GM19099 (cell line): ENCODE data around the gene HNF1A.

Source experiments
- POLR2A ChIP-seq: IDR thresholded peaks from 3 replicates; pipeline ENCODE4 v1.6.1; 2011; ENCODE audit warnings: low read depth; ENCODE audit not compliant: insufficient read length; ENCODE audit errors: extremely low read depth

HNF1A gene

DNA sequence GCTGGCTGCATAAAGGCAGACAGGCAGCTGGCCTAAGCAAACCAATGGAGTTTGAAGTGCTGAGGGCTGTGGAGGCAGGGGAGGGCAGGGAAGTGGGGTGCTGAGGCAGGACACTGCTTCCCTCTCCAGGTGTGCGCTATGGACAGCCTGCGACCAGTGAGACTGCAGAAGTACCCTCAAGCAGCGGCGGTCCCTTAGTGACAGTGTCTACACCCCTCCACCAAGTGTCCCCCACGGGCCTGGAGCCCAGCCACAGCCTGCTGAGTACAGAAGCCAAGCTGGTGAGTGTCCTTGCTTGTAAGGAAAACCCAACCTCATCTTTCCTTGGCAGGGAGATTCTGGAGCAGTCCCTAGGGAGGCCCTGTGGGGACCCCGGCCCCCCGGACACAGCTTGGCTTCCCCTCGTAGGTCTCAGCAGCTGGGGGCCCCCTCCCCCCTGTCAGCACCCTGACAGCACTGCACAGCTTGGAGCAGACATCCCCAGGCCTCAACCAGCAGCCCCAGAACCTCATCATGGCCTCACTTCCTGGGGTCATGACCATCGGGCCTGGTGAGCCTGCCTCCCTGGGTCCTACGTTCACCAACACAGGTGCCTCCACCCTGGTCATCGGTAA is 17.9 kb downstream of the HNF1A start:
- TF ChIP-seq POLR2A = no peak

GRCh38 chr12:120997448-120997847 is 19.1 kb downstream of the HNF1A start:
- TF ChIP-seq POLR2A = no peak

DNA sequence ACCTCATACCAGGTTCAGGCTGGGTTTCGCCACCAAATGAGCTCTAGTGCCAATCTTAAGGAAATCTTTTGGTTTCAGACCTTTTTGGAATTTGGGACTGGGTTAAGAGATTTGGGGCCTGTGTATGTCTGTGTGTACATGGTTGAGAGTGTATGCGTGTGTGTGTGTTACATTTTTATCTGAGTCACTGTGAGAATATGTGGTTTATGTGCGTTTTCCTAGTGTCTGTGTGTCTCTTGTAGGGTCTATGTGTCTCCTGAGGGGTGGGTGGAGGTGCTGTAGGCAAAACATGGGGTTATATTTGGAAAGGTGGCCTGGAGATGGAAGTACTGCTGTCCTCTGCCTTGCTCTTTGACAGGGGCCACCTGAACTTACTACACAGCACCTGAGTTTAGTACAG is 20.1 kb downstream of the HNF1A start:
- TF ChIP-seq POLR2A = no peak

DNA sequence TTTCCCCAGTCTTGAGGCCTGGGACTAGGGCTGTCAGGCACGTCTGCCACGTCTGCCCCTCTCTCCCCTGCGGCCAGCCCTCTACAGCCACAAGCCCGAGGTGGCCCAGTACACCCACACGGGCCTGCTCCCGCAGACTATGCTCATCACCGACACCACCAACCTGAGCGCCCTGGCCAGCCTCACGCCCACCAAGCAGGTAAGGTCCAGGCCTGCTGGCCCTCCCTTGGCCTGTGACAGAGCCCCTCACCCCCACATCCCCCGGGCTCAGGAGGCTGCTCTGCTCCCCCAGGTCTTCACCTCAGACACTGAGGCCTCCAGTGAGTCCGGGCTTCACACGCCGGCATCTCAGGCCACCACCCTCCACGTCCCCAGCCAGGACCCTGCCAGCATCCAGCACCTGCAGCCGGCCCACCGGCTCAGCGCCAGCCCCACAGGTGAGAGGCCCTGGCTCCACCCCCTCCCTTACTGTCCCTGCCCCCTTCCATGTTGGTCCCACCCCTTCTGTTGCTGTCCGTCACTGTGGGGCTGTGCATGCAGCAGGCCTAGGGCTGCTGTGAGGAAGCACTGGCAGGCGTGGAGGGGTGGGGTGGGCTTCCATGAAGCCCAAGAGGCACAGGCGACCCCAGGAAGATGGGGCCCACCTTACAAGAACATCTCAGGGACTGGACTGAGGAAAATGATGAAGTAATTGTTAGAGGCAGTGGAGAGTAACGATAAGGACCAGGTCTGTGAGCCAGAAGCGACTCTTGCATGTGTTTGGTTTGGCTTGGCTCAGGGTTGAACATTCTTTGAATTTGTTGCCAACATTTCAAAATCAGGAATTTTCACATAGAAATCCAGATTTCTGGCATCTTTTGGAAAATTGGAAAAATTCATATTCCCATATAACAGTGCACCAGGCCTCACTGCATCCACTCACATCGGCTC is 21.1 kb downstream of the HNF1A start:
- TF ChIP-seq POLR2A = no peak

DNA sequence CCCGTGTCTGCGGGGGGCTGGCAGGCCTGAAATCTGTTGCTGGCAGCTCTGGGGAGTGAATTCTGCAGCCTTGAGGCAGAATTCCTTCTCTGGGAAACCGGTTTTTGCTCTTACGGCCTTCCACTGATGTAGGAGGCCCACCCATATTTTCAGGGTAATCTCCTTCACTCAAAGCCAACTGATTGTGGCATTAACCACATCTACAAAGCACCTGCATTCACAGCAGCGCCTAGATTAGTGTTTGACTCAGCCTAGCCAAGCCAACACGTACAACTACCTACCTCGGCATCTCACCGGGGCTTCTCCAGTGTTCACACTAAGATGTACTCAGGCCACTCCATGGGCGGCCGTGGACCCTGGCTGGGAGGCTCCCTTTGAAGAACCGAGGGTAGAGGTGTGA is 22.2 kb downstream of the HNF1A start:
- TF ChIP-seq POLR2A = no peak

GRCh38 chr12:121001060-121001459 is 22.7 kb downstream of the HNF1A start:
- no peak for TF ChIP-seq POLR2A

- no peak for TF ChIP-seq POLR2A
Measured at GRCh38 chr12:121001841-121002483, 23.6 kb downstream of the HNF1A start.

- no peak for TF ChIP-seq POLR2A
Measured at GRCh38 chr12:121003650-121004049, 25.3 kb downstream of the HNF1A start.

GRCh38 chr12:121004253-121004815 is 26.0 kb downstream of the HNF1A start:
- no peak for TF ChIP-seq POLR2A

DNA sequence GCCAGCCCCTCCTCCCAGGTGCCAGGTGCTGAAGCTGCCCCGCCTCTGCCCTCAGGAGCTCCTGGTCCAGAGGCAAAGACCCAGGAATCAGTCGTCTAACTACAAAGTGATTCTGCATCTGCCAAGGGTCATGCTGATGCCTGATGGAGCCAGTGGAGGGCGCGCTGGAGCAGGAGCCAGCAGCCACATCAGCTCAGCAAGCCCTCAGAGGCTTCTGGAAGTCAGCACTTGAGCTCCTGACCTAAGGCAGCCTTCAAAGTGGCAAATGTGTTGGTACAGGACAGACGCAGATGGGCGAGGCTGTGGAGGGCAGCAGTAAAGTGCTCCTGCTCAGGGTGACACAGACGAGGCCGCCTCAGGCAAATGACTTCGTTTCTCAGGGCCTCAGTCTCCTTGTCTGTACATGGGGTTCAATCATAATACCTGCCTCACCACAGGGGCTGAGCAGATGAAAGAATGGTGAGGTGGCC is 27.0 kb downstream of the HNF1A start:
- no peak for TF ChIP-seq POLR2A

- no peak for TF ChIP-seq POLR2A
Measured at GRCh38 chr12:121008347-121009098, 30.2 kb downstream of the HNF1A start.

- TF ChIP-seq POLR2A = no peak
Measured at GRCh38 chr12:121009741-121010140, 31.4 kb downstream of the HNF1A start.

DNA sequence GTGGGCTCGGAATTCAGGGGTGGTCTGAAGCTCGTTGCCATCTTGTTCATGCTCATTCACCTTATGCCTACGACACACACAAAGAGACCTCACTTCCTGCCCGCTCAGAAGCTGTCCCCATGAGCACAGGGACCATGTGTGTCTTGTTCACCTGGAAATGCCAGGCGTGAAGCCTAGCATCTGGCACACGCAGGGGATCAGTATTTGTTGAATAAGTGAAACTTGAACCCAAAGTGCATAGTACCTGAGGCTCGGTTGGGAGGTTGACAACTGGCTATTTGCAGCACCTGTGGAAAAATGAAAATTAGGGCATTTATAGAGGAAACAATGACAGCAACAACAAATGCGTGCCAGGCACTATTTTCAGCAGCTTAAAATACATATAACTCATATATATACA is 32.5 kb downstream of the HNF1A start:
- TF ChIP-seq POLR2A = no peak

GRCh38 chr12:121011820-121012219 is 33.5 kb downstream of the HNF1A start:
- TF ChIP-seq POLR2A = no peak

GRCh38 chr12:121013715-121014114 is 35.4 kb downstream of the HNF1A start:
- TF ChIP-seq POLR2A = no peak
